ENCODE results near the gene PHACTR2.
"Not testable (repeated sequence)": the region's sequence is repeated elsewhere in the genome, so short reads cannot be mapped to it uniquely, and the experiment has no call there.

The PHACTR2 gene

GRCh38 chr6:143873600-143873999 lies 195.8 kb downstream of the PHACTR2 start:
- not testable (repeated sequence) for DNase-seq

DNA sequence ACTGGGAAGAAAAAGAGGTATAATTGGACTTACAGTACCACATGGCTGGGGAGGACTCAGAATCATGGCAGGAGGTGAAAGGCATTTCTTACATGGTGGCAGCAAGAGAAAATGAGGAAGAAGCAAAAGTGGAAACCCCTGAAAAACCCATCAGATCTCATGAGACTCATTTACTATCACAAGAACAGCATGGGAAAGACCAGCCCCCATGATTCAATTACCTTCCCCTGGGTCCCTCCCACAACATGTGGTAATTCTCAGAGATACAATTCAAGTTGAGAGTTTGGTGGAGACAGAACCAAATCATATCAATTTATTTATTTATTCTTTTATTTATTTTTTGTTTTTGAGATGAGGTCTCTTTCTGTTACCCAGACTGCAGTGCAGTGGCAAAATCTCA lies 196.7 kb downstream of the PHACTR2 start:
- DNase-seq, result not testable (repeated sequence)

GRCh38 chr6:143877584-143878271 lies 200.0 kb downstream of the PHACTR2 start:
- DNase-seq, result no peak

DNA sequence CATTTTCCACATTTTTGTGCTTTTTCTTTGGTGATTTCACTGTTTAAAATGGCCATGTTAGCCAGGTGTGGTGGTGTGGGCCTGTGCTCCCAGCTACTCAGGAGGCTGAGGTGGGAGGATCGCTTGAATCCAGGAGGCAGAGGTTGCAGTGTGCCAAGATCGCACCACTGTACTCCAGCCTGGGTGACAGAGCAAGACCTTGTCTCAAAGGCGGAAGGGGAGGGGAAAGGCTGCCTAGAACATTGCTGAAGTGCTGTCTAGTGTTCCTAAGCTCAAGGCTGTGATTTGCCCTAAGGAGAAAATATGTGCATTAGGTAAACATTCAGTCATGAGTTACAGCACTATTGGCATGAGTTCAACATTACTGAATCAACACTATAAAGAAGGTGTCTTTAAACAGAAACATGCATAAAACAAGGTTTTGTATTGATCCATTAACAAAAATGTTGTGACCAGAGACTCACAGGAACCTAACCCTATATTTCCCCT lies 200.6 kb downstream of the PHACTR2 start:
- no peak for DNase-seq

- no peak for DNase-seq
These were observed 202.6 kb downstream of the PHACTR2 start for GRCh38 chr6:143880412-143880811.
